Caco-2 (cell line): Measurements from ENCODE around the gene BBX. TPM values are rescaled to one million over a fixed set of nuclear protein-coding genes. Genes with fewer than 3 reads are reported as not detected.

Source experiments
- BruUV-seq: library from RNA; stranded (reverse); fragments of 400-500 nt; replicated peaks from 2 replicates; lab custom pipeline; 2021; lab: Mats Ljungman, UMichigan
- CTCF ChIA-PET: fragments of 300-600 bp; sonication (Branson Sonifier 250); formaldehyde crosslinking; loops from one replicate; lab custom pipeline; 2022; ENCODE audit warnings: antibody characterized with exemption; lab: Charles Lee
- POLR2A ChIA-PET: fragments of 300-600 bp; sonication (Branson Sonifier 250); formaldehyde crosslinking; loops from one replicate; lab custom pipeline; 2022; ENCODE audit warnings: antibody characterized with exemption; lab: Charles Lee
- DNase-seq, 2 experiments: peaks; one replicate each; pipeline versions ENCODE4 v3.0.0 to v3.0.0-alpha.2; 2020 to 2022
- H3K27me3 ChIP-seq: replicated peaks from 2 replicates; pipeline ENCODE4 v1.6.0; 2011; ENCODE audit warnings: low read length; ENCODE audit not compliant: control insufficient read depth, insufficient read depth
- H3K36me3 ChIP-seq: 2 replicates; pipeline ENCODE4 v1.5.1; 2011; ENCODE audit warnings: low read length; ENCODE audit not compliant: control insufficient read depth, insufficient read depth
- H3K4me1 ChIP-seq: fragments of 250-450 bp; sonication (Bioruptor Pico); 2 replicates; pipeline ENCODE4 v1.5.1; 2020; ENCODE audit warnings: mild to moderate bottlenecking
- H3K4me3 ChIP-seq: 2 replicates; pipeline ENCODE4 v1.5.1; 2011; ENCODE audit warnings: low read depth, mild to moderate bottlenecking, control low read depth, low read length
- H3K9me3 ChIP-seq: fragments of 250-450 bp; sonication (Bioruptor Pico); 2 replicates; pipeline ENCODE4 v1.5.1; 2020; ENCODE audit warnings: mild to moderate bottlenecking, moderate library complexity
- H3K27ac Mint-ChIP-seq: one replicate; pipeline ENCODE4 v1.8.0; 2022; ENCODE audit warnings: mixed read lengths; ENCODE audit not compliant: unreplicated experiment
- H3K27me3 Mint-ChIP-seq: one replicate; pipeline ENCODE4 v1.8.0; 2022; ENCODE audit warnings: mixed read lengths; ENCODE audit not compliant: insufficient read depth, unreplicated experiment
- H3K36me3 Mint-ChIP-seq: one replicate; pipeline ENCODE4 v1.8.0; 2022; ENCODE audit warnings: mild to moderate bottlenecking, mixed read lengths; ENCODE audit not compliant: insufficient read depth, unreplicated experiment
- H3K4me1 Mint-ChIP-seq: one replicate; pipeline ENCODE4 v1.8.0; 2022; ENCODE audit warnings: low read depth, mixed read lengths; ENCODE audit not compliant: unreplicated experiment
- H3K4me3 Mint-ChIP-seq: one replicate; pipeline ENCODE4 v1.8.0; 2022; ENCODE audit warnings: mild to moderate bottlenecking, moderate library complexity, mixed read lengths; ENCODE audit not compliant: unreplicated experiment
- H3K9me3 Mint-ChIP-seq: one replicate; pipeline ENCODE4 v1.8.0; 2022; ENCODE audit warnings: mixed read lengths; ENCODE audit not compliant: unreplicated experiment
- intact Hi-C: fragments of 100-400 bp; cut with micrococcal nuclease; formaldehyde crosslinking; loops from one replicate; pipeline ENCODE4 v1.10.0; 2022; ENCODE audit not compliant: unreplicated experiment
- total RNA-seq: library from RNA; stranded (reverse); gene quantifications from 2 replicates; pipeline ENCODE4 v1.2.3, GENCODE V29; 2022
- TF ChIP-seq, protein P1 (sequence below), 2 experiments: fragments of 200-600 bp in 1 of 2; IDR thresholded peaks; 1 replicate in 1 of 2; 2 replicates in 1 of 2; pipeline versions ENCODE4 v1.5.1 to v1.8.0; 2011 to 2022; ENCODE audit warnings: antibody characterized with exemption in 1 of 2, control low read depth in 1 of 2, inconsistent platforms in 1 of 2, low read depth in 1 of 2, low read length in 1 of 2, mild to moderate bottlenecking in 1 of 2, moderate library complexity in 1 of 2; ENCODE audit not compliant: insufficient read depth in 1 of 2, severe bottlenecking in 1 of 2, unreplicated experiment in 1 of 2

Gene BBX
- total RNA-seq, 1 experiment from 2014 or later: 2.6 TPM

DNA sequence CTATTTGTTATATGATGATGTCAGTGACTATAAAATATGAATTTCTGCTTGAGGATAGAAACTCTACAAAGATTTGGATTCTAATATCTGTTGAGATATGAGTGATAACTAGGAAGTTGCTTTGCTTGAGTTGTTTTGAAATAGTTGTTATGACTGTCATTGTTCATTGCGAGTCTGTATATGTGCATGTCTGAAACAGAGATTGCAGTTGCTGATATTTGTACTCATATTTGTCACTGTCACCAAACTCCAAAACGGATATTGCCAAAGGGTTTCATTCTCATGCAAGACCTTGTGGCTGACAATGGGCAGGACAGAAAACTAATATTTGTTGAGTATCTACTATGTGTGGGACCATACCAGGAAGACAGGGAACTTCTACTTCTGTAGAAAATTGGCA, 327.9 kb downstream of the BBX start:
- no peak for DNase-seq
- ChIA-PET CTCF (interaction anchor here (0.7 kb wide), 1 partner anchor 33 kb away, joined by 3 read pairs; no protein-coding TSS in a partner anchor), POLR2A (no interaction called here)
- no peaks in the 10 kb centered on the region for H3K27me3 ChIP-seq
- Mint-ChIP-seq H3K9me3 (no peaks in the 10 kb centered on the region), H3K4me3 (no peak overlapping the region), H3K4me1 (no peaks in the 10 kb centered on the region), H3K27me3 (peaks cover 13% of the 10 kb centered on the region), H3K27ac (no peak overlapping the region), H3K36me3 (no peaks in the 10 kb centered on the region)
- TF ChIP-seq, protein P1, sequence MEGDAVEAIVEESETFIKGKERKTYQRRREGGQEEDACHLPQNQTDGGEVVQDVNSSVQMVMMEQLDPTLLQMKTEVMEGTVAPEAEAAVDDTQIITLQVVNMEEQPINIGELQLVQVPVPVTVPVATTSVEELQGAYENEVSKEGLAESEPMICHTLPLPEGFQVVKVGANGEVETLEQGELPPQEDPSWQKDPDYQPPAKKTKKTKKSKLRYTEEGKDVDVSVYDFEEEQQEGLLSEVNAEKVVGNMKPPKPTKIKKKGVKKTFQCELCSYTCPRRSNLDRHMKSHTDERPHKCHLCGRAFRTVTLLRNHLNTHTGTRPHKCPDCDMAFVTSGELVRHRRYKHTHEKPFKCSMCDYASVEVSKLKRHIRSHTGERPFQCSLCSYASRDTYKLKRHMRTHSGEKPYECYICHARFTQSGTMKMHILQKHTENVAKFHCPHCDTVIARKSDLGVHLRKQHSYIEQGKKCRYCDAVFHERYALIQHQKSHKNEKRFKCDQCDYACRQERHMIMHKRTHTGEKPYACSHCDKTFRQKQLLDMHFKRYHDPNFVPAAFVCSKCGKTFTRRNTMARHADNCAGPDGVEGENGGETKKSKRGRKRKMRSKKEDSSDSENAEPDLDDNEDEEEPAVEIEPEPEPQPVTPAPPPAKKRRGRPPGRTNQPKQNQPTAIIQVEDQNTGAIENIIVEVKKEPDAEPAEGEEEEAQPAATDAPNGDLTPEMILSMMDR (IDR thresholded peaks at IDR 0.05; ENCODE audit: insufficient read depth in 1 of 2, low read depth in 1 of 2, low read length in 1 of 2, severe bottlenecking in 1 of 2, unreplicated experiment in 1 of 2): no peak
- no peaks in the 10 kb centered on the region for H3K4me1 ChIP-seq
- no TSS peak for BruUV-seq
- intact Hi-C loops: no loop called here
- no peaks in the 10 kb centered on the region for H3K9me3 ChIP-seq
- H3K36me3 ChIP-seq: no peaks in the 10 kb centered on the region
- H3K4me3 ChIP-seq: no peak overlapping the region

DNA sequence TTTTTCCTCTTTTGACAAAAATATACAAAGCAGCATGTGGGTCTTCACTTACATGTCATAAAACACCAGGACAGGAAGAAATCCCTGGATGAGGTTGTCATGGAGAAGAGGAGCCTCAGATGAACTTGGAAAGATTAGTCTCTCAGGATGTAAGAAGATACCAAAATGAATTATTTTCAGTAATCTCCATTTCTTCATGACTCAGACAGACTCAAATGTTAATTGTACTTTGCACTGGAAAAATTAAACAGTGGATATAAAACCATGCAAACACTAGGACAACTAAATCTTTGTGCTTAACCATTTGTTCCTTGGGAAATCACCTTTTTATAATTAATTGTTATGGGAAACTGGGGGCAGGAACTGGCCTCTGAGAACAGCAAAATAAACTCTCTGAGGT, 331.1 kb downstream of the BBX start:
- Mint-ChIP-seq H3K4me3 (no peak overlapping the region), H3K27ac (no peak overlapping the region), H3K4me1 (peaks cover 5% of the 10 kb centered on the region), H3K9me3 (no peaks in the 10 kb centered on the region), H3K27me3 (peaks cover 10% of the 10 kb centered on the region), H3K36me3 (no peaks in the 10 kb centered on the region)
- ChIA-PET POLR2A (no interaction called here), CTCF (no interaction called here)
- no TSS peak for BruUV-seq
- H3K36me3 ChIP-seq: no peaks in the 10 kb centered on the region
- no peak for DNase-seq
- H3K4me3 ChIP-seq: no peak overlapping the region
- no peaks in the 10 kb centered on the region for H3K4me1 ChIP-seq
- no peaks in the 10 kb centered on the region for H3K9me3 ChIP-seq
- TF ChIP-seq, protein P1 (IDR thresholded peaks at IDR 0.05; ENCODE audit: insufficient read depth in 1 of 2, low read depth in 1 of 2, low read length in 1 of 2, severe bottlenecking in 1 of 2, unreplicated experiment in 1 of 2): no peak
- intact Hi-C loops: no loop called here
- no peaks in the 10 kb centered on the region for H3K27me3 ChIP-seq

DNA sequence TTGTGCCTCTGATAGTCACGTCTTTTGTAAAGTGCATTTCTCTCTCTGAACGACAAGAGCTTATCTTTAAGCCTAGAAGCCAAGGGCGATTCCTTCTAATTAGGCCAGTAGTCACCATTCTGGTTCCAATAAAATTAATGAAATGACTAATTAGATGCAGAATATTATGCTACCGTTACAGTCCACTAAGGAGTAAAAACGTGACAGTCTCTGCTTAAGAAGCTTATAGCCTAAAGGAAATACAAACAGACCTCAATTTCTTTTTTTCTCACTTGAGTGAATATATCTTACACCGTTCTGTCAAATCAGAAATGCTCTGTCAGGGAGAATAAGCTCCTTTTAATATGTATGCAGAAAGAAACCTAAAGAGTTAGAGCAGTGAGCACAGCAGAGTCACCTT, 332.0 kb downstream of the BBX start:
- H3K36me3 Mint-ChIP-seq: no peaks in the 10 kb centered on the region
- H3K27me3 Mint-ChIP-seq: peaks cover 6% of the 10 kb centered on the region
- Histone ChIP-seq H3K36me3 (no peaks in the 10 kb centered on the region), H3K9me3 (no peaks in the 10 kb centered on the region), H3K27me3 (no peaks in the 10 kb centered on the region), H3K4me1 (no peaks in the 10 kb centered on the region), H3K4me3 (no peak overlapping the region)
- TF ChIP-seq, protein P1 (IDR thresholded peaks at IDR 0.05; ENCODE audit: insufficient read depth in 1 of 2, low read depth in 1 of 2, low read length in 1 of 2, severe bottlenecking in 1 of 2, unreplicated experiment in 1 of 2): no peak
- DNase-seq: no peak
- H3K4me3 Mint-ChIP-seq: no peak overlapping the region
- no peaks in the 10 kb centered on the region for H3K9me3 Mint-ChIP-seq
- POLR2A ChIA-PET: no interaction called here
- CTCF ChIA-PET: no interaction called here
- intact Hi-C loops: loop anchor here (5.0 kb wide), 1 partner anchor 73 kb away; no protein-coding TSS in a partner anchor
- no peak overlapping the region for H3K27ac Mint-ChIP-seq
- H3K4me1 Mint-ChIP-seq: peaks cover 5% of the 10 kb centered on the region
- no TSS peak for BruUV-seq
